Liver (tissue), 3 donors: Measurements from ENCODE around the gene SBDS.

Source experiments
- CTCF ChIP-seq: fragments of 150-350 bp; IDR thresholded peaks from 2 replicates; pipeline ENCODE4 v1.5.1; 2017; ENCODE audit warnings: improper control_type of control experiment, low read depth, low read length; ENCODE audit not compliant: missing input control
- EGR1 ChIP-seq, 2 donors: IDR thresholded peaks; 2 replicates each; pipeline ENCODE4 v1.6.1; 2016 to 2018; ENCODE audit warnings: antibody characterized with exemption in 2 of 2, low read depth in 2 of 2
- HNF4G ChIP-seq: IDR thresholded peaks from 2 replicates; pipeline ENCODE4 v1.6.1; 2016; ENCODE audit warnings: antibody characterized with exemption
- JUND ChIP-seq, 2 donors: IDR thresholded peaks; 2 replicates each; pipeline ENCODE4 v1.6.1; 2016; ENCODE audit warnings: antibody characterized with exemption in 2 of 2
- MAX ChIP-seq: IDR thresholded peaks from 2 replicates; pipeline ENCODE4 v1.6.1; 2016; ENCODE audit warnings: antibody characterized with exemption
- RXRA ChIP-seq, 2 donors: IDR thresholded peaks; 2 replicates each; pipeline ENCODE4 v1.6.1; 2017 to 2018; ENCODE audit warnings: antibody characterized with exemption in 2 of 2, mild to moderate bottlenecking in 1 of 2
- SP1 ChIP-seq: IDR thresholded peaks from 2 replicates; pipeline ENCODE4 v1.6.1; 2018; ENCODE audit warnings: antibody characterized with exemption, mild to moderate bottlenecking
- YY1 ChIP-seq: IDR thresholded peaks from 2 replicates; pipeline ENCODE4 v1.6.1; 2016; ENCODE audit warnings: antibody characterized with exemption, mild to moderate bottlenecking
- TF ChIP-seq, protein P1 (sequence below): IDR thresholded peaks from 2 replicates; pipeline ENCODE4 v1.6.1; 2016; ENCODE audit warnings: antibody characterized with exemption, mild to moderate bottlenecking
- TF ChIP-seq, protein P2 (sequence below): IDR thresholded peaks from 2 replicates; pipeline ENCODE4 v1.6.1; 2016; ENCODE audit warnings: antibody characterized with exemption
- donor health status: healthy.
- donor health status: healthy.

- no peak for TF ChIP-seq CTCF
- TF ChIP-seq, protein P1, sequence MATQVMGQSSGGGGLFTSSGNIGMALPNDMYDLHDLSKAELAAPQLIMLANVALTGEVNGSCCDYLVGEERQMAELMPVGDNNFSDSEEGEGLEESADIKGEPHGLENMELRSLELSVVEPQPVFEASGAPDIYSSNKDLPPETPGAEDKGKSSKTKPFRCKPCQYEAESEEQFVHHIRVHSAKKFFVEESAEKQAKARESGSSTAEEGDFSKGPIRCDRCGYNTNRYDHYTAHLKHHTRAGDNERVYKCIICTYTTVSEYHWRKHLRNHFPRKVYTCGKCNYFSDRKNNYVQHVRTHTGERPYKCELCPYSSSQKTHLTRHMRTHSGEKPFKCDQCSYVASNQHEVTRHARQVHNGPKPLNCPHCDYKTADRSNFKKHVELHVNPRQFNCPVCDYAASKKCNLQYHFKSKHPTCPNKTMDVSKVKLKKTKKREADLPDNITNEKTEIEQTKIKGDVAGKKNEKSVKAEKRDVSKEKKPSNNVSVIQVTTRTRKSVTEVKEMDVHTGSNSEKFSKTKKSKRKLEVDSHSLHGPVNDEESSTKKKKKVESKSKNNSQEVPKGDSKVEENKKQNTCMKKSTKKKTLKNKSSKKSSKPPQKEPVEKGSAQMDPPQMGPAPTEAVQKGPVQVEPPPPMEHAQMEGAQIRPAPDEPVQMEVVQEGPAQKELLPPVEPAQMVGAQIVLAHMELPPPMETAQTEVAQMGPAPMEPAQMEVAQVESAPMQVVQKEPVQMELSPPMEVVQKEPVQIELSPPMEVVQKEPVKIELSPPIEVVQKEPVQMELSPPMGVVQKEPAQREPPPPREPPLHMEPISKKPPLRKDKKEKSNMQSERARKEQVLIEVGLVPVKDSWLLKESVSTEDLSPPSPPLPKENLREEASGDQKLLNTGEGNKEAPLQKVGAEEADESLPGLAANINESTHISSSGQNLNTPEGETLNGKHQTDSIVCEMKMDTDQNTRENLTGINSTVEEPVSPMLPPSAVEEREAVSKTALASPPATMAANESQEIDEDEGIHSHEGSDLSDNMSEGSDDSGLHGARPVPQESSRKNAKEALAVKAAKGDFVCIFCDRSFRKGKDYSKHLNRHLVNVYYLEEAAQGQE: no peak
- TF ChIP-seq JUND (IDR thresholded peaks at IDR 0.05): no peak
- no peak for TF ChIP-seq RXRA (IDR thresholded peaks at IDR 0.05)
- TF ChIP-seq, protein P2, sequence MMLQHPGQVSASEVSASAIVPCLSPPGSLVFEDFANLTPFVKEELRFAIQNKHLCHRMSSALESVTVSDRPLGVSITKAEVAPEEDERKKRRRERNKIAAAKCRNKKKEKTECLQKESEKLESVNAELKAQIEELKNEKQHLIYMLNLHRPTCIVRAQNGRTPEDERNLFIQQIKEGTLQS: no peak
- TF ChIP-seq YY1: no peak
- no peak for TF ChIP-seq HNF4G
- no peak for TF ChIP-seq SP1
- no peak for TF ChIP-seq EGR1 (IDR thresholded peaks at IDR 0.05; ENCODE audit: low read depth in 2 of 2)
- TF ChIP-seq MAX: no peak
These were observed 31.0 kb downstream of the SBDS start for GRCh38 chr7:66964411-66964810.
